Body of pancreas (tissue), 4 donors: Measurements from ENCODE around the gene CCDC112.

Experiments
- CTCF ChIP-seq, 7 experiments: fragments of 450-650 bp in 4 of 7; fragments of 200-600 bp in 3 of 7; sonication (generic) in 3 of 7; IDR thresholded peaks; one replicate each; pipeline ENCODE4 v1.5.1; 2016 to 2019; ENCODE audit warnings: antibody characterized with exemption in 7 of 7
- POLR2A ChIP-seq, 3 donors: fragments of 450-650 bp; IDR thresholded peaks; one replicate each; pipeline ENCODE4 v1.6.1; 2016; ENCODE audit warnings: antibody characterized with exemption in 3 of 3, mild to moderate bottlenecking in 2 of 3

GRCh38 chr5:115309751-115310370 lies 13.4 kb upstream of the CCDC112 start:
- TF ChIP-seq POLR2A (IDR thresholded peaks at IDR 0.05) (no peak), CTCF (IDR thresholded peaks at IDR 0.05) (peak in 6 of 7 experiments; percentile 55 to 81 (median 77))
